NCI-H146 (cell line): Measurements from ENCODE around the gene CDKAL1.
A peak's percentile ranks its signal among the peaks of the same experiment; 100 is the strongest.
"Not testable (repeated sequence)": the region's sequence is repeated elsewhere in the genome, so short reads cannot be mapped to it uniquely, and the experiment has no call there.

ENCODE experiments used
- DNase-seq: peaks from one replicate; lab custom pipeline; 2025; lab: John Stamatoyannopoulos, UW

The CDKAL1 gene

GRCh38 chr6:20797597-20797996 lies 263.3 kb downstream of the CDKAL1 start:
- no peak for DNase-seq

DNA sequence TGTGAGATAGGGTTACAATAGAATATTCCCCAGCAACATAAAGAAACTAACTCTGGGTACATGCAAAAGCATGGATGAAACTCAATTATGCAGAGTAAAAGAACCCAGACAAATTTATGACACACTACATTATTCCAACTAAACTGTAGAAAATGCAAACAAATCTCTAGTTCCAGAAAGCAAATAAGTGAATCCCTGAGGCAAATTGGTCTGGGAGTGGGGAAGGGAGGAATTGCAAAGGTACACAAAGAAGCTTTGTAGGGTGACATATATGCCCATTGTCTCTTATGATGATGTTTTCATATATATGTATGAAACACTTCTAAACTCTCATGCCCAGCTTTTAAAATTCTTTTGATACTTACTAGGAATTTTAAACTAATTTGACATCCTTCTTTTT lies 266.0 kb downstream of the CDKAL1 start:
- DNase-seq = peak; percentile 42

- no peak for DNase-seq
Observed at GRCh38 chr6:20800653-20801052, 266.4 kb downstream of the CDKAL1 start.

GRCh38 chr6:20801595-20801994 lies 267.3 kb downstream of the CDKAL1 start:
- DNase-seq = no peak

DNA sequence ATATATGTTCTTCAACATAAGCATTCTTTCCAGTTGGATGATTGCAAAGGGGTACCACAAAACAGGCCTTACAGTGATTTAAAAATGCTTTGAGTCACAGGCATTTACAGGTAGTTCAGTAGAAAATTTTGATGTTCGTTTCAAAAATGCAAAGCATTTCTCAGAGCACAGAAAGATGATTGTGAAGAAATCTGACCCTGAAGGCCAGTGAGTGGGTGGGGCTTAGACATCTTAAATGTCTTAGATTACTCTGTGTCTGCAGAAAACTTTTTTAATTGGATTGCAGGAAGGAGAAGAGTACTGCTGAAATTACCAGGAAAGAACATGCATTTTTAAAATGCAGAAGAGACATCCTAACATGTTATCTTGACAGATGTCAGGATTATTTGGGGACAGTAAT lies 268.3 kb downstream of the CDKAL1 start:
- DNase-seq = no peak

DNA sequence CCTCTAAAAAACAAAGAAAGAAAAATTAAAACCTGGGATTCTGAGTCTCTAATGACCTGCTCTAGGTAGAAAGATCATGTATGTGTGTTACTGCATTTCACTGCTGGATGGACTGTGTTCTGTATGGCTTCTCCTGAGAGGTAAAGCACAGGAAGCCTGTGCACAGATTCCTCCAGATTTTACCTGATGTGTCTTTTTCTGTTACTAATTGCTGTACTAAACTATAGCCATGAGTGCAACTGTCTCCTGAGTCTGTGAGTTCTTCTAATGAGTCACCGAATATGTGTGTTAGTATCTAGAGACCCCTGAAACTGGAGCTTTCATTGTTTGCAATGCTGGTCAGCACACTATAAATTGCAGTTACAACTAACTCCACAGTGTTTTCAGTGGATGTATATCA lies 270.8 kb downstream of the CDKAL1 start:
- DNase-seq = no peak

GRCh38 chr6:20806669-20807068 lies 272.4 kb downstream of the CDKAL1 start:
- DNase-seq = no peak

GRCh38 chr6:20808439-20808838 lies 274.2 kb downstream of the CDKAL1 start:
- DNase-seq = no peak

DNA sequence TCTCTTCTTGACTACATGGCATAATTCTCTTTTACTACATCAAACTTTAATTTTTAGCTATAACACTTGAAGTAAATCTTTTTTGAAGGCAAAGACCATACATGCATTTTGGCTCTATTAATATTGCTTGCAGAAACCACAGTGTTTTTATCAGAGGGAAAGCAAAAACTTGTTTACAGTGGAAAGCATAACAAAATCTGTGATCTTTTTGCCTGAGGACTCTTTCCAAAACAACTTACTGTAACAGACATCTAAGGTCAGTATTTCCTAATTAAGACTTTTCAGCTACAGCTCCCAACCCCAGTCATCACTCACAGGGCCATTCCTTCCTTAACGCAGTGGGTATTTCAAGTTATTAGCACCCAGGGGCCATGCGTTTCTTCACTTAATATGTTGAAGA lies 274.7 kb downstream of the CDKAL1 start:
- DNase-seq = no peak

DNA sequence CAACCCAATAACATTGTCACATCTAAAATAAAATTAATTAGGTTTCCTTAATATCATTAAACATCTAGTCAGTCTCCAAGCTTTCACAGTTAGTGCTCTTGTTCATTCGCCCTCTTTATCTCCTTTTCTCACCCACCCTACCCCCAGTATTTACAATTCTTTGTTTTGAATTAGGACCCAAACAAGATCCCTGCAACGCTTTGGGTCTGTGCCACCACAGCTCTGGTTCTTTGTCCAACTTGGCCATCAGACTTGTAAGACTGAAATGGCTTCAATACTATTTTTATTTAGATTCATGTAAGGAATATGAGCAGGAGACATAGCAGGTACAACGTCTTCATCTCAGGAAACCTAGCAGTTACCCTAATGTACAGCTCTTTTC lies 276.5 kb downstream of the CDKAL1 start:
- no peak for DNase-seq

- DNase-seq = peak; percentile 53
Observed at GRCh38 chr6:20811109-20811761, 277.0 kb downstream of the CDKAL1 start.

DNA sequence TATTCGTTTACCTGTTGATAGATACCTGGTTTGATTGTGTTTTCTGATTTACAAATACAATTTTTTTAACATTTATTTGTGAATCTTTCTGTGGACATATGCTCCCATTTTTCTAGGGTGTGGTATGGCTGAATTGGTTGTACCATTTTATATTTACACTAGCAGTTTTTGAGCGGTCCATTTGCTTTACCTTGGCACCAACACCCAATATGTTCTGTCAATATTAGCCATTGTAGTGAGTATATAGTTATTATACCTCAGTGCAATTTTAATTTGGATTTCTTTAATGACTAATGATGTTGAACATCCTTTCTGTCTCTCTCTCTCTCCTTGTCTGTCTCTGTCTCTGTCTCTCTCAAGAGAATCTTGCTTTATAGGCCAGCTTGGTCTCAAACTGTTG lies 278.5 kb downstream of the CDKAL1 start:
- no peak for DNase-seq

GRCh38 chr6:20814494-20814893 lies 280.2 kb downstream of the CDKAL1 start:
- no peak for DNase-seq

DNA sequence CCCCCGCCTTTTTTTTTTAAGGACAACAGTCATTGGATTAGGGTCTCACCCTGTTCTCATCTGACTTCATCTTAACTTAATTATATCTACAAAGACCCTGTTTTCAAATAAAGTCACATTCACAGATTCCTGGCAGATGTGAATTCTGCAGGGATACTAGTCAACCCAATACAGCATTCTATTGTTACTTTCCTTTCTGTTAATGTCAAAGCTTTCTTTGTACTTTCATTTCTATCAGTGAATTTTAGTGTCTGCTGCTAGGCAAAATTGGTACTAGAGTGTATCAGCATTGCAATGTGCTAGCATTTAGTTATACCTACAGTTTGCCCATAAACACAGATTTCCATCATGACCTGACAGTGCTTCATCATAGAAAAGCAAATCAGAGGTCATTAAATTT lies 281.9 kb downstream of the CDKAL1 start:
- no peak for DNase-seq

DNA sequence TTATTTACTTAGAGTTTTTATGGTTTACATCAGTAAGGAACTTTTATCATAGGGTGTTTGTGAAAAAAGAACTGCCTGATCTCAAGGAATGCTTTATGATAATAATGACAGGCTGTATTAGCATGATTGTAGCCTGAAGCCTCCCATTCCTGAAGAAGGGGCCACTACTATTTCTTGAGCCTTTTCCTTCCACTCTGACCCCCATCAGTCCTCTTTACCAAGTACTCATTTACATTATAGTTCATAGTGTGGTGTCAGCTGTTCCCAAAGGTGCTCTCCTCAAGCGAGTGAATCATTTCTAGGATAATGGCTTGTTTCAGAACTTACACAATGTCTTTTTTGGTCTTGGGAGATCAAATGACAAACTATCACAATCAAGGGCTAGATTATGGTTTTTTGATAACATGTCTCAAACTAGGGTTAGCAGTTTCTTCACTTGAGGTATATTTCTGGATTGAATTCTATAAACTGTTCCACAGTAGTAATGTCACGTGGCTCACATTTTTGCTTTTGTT lies 283.6 kb downstream of the CDKAL1 start:
- DNase-seq = no peak

DNA sequence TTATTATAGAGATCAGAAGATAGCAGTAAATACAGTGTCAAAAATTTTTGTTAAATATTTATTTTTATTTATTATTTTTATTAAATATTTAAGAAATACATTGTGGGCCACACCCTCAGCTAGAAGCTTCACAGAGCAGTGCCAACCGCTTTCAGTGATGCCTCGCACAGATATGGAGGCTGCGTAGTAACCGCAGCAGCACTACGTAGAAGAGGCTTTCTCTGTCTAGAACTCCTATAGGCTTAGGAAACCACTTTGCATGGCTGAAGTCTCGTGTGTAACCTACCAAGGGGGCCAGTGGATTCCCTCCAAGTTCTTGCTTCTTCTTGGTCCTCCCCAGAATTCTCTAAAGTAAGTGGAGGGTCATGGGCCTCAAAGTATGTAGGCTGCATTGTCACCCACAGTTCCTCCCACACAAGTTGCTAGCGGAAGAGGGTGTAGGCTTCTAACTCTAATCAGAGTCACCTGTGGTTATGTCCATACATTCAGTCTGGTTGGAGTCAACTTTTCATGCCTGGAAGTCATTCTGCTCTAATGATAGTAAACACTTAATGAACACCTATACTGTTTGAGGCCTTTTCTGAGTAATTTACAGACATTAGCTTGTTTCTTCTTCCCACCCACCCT lies 285.6 kb downstream of the CDKAL1 start:
- DNase-seq = no peak

DNA sequence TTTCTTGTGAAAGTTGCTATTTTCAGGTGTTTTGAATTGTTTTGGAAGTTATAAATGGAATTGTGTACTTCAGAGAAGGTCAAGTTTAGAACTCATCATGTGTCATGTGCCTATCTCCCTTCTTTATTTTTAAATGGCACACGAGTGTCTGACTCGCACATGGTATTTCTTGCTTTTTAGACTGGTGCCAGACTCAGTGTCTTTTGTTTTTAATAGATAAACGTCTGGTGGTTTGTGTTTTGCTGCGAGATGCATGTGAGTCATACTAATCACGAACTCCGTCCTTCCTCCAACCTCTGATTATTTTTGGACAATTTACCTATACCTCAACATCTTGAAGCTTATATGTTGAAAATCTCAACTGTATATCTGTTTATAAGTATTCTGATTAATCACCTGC lies 292.1 kb downstream of the CDKAL1 start:
- DNase-seq = no peak

GRCh38 chr6:20827798-20828197 lies 293.5 kb downstream of the CDKAL1 start:
- DNase-seq = no peak

- DNase-seq = no peak
Observed at GRCh38 chr6:20830576-20830975, 296.3 kb downstream of the CDKAL1 start.

GRCh38 chr6:20831251-20831650 lies 297.0 kb downstream of the CDKAL1 start:
- not testable (repeated sequence) for DNase-seq

- no peak for DNase-seq
Observed at GRCh38 chr6:20833881-20834515, 299.7 kb downstream of the CDKAL1 start.

- DNase-seq = no peak
Observed at GRCh38 chr6:20835315-20836010, 301.2 kb downstream of the CDKAL1 start.

- no peak for DNase-seq
Observed at GRCh38 chr6:20837189-20837588, 302.9 kb downstream of the CDKAL1 start.
